ENCODE measurements around the gene ITPR2. TPM values are rescaled to one million over a fixed set of nuclear protein-coding genes. Genes with fewer than 3 reads are reported as not detected.
"Not testable (repeated sequence)": the region's sequence is repeated elsewhere in the genome, so short reads cannot be mapped to it uniquely, and the experiment has no call there.

ITPR2 gene
- total RNA-seq, 1 donor from 2014 or later = 71.7 TPM

DNA sequence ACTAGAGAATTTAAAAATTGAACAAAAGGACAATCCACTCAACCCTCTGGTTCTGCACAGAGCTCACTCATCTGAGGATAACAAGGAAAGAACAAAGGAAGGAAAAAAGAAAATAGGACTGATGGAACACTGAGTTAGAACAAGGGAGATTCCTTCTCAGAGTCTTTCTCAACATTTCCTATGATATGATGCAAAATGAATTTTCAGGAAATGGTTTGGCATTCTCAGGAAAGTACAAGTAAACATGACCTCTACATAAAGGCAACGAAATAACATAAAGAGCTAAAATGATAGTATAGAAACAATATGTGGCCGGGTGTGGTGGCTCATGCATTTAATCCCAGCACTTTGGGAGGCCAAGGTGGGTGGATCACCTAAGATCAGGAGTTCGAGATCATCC lies 135.8 kb downstream of the ITPR2 start:
- intact Hi-C loops (cut with DNase I) = no loop called here
- DNase-seq (ENCODE audit: low spot score) (no peak), ATAC-seq (no peak)

DNA sequence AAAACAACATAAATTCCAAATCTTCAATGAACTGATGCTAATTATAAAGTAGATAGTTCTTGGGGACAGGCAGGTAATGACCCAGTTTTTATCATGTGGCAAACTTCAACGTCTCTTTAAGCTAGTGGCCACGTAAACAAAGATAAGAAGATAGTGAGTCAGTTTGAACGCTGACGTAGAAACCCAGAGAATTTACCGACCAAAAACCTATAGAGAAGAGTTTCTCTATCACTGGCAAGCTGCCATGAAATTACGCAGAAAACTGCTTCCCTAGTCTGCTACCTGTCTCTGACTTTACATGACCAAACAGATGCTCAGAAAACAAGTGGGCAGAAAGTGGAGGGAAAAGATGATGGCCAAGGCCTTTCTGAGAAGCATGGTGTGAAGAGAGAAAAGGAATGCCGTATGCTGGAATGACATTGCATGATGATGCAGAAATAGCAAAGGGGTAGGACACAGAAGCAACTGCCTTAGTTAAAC lies 136.3 kb downstream of the ITPR2 start:
- DNase-seq (ENCODE audit: low spot score) (no peak), ATAC-seq (no peak)
- intact Hi-C loops (cut with DNase I) = no loop called here

DNA sequence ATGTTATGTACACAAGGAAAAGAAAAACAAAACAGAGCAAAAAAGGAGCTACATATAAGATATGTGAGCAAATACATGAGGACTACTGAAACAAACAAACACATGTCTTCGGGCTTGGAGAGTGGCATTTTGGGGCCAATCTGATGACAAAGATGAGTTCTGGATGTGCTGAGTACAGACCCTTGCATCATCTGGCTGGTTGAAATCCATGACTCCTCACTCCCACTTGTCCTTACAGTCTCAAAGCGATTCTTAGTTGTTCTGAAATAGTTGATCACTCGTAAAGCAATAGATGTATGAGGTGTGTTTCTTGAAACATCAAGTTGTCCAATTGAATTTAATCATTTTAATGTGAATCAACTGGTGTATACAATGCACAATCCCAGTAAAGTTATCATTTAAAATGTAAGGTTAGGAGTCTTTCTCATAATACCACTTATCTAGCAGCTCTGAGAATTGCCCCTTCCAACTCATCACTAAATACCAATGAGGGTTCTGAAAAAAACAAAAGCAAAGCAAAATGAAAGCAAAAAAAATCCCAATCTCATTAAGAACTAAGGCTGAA lies 136.9 kb downstream of the ITPR2 start:
- intact Hi-C loops (cut with DNase I) = no loop called here
- no peak for DNase-seq (ENCODE audit: low spot score)

GRCh38 chr12:26694402-26694801 lies 138.6 kb downstream of the ITPR2 start:
- ATAC-seq (no peak), DNase-seq (ENCODE audit: low spot score) (no peak)

More for the DNA sequence above, 136.9 kb downstream of the ITPR2 start:
- ATAC-seq = no peak

GRCh38 chr12:26692407-26692806 lies 140.6 kb downstream of the ITPR2 start:
- DNase-seq (ENCODE audit: low spot score) = no peak
- no peak for ATAC-seq
- intact Hi-C loops (cut with DNase I) = no loop called here

More at GRCh38 chr12:26694402-26694801, 138.6 kb downstream of the ITPR2 start:
- intact Hi-C loops (cut with DNase I) = no loop called here

DNA sequence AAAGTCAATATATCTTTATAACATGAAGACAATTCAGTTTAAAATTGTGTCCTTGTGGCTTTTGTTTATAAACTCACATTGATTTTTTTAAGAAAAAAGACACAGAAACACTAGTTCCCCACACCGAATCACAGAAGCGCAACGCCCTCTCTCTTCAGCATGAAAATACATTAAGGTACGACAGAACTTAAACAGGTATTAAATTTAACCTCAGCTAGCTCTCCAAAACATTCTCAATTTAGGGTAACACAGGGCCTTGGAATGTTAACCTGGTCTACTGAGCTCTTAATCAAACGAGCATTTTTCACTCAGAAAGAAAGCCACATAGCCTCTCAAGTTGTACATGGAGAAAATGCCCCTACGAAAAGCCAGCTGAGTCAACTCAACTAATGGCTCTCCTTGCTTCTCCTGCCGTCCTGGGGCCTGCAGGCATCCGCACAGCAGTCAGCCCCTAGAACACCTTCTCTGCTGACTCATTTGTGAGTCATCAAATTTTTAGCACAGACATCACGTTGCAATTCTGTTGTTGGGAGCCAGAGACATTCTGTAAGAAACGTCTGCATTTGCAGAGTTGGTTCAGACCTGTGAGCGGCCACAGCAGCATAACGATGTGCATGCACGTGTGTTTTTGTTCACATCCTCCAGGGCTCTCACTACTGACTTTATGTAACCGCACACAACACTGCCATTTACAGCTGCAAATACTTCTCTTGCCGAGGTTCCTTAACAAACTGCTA lies 141.6 kb downstream of the ITPR2 start:
- intact Hi-C loops (cut with DNase I) = no loop called here
- ATAC-seq (peak; percentile 86), DNase-seq (ENCODE audit: low spot score) (no peak)

DNA sequence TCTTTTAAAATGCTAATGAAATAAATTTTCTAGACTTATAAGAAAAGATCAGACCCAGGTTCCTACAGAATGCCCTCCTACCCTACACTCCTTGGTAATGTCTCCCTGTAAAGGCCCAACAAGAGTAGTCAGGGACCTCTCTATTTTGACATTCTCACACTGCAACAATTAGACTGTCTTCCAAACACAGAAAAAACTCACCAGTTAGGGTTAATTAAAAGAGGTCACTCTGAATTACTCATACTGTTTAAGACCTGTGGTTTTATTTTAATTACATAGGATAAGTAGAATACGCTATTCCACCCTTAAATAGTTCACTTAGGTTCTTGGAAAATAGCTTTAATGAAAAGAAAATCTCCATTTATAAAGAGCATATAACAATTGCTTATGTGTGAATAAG lies 142.4 kb downstream of the ITPR2 start:
- DNase-seq (ENCODE audit: low spot score) (no peak), ATAC-seq (no peak)
- intact Hi-C loops (cut with DNase I) = no loop called here

- DNase-seq (ENCODE audit: low spot score) (no peak), ATAC-seq (no peak)
- intact Hi-C loops (cut with DNase I) = no loop called here
Measured at GRCh38 chr12:26689281-26689841, 143.6 kb downstream of the ITPR2 start.

GRCh38 chr12:26688344-26688904 lies 144.6 kb downstream of the ITPR2 start:
- ATAC-seq (no peak), DNase-seq (ENCODE audit: low spot score) (no peak)
- intact Hi-C loops (cut with DNase I) = no loop called here

DNA sequence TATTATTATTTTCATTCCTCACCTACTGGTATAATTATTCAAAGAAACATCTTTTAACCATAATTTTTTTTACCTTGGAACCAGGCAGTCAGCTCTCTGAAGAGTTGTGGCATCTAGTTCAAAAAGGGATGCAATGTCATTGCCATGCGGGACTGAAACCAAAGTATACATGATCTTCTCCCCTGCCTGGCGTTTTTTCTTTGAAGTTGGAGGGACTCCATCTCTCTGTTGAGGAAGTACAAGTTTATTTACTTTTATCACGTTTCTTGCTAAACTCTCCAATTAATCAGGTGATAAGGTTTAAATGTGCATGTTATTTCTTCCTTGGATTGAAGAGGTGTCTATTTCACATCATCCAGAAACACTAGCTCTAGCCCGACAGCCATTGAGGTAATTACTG lies 146.6 kb downstream of the ITPR2 start:
- intact Hi-C loops (cut with DNase I) = no loop called here
- ATAC-seq (no peak), DNase-seq (ENCODE audit: low spot score) (no peak)

DNA sequence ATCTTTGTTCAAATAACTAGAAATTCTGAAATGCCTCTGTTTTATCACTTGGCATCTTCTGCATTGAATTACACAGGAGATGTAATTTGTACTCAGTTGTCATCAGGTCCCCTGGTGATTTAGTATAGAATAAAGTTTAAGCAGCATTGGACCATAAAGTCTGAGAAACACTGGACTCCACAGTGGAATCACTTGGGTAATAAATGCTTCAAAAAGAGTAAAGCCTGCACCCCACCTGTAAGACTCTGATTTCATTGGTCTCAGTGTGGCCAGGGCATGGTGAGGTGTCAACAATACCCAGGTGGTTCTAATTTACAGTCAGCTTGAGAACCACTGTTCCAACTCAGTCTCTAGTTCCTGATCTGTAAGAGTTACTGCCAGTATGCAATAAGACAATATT lies 148.9 kb downstream of the ITPR2 start:
- no peak for DNase-seq (ENCODE audit: low spot score)
- ATAC-seq = no peak
- intact Hi-C loops (cut with DNase I) = no loop called here

- DNase-seq (ENCODE audit: low spot score) = no peak
- no peak for ATAC-seq
- intact Hi-C loops (cut with DNase I) = no loop called here
Measured at GRCh38 chr12:26683443-26683842, 149.6 kb downstream of the ITPR2 start.

DNA sequence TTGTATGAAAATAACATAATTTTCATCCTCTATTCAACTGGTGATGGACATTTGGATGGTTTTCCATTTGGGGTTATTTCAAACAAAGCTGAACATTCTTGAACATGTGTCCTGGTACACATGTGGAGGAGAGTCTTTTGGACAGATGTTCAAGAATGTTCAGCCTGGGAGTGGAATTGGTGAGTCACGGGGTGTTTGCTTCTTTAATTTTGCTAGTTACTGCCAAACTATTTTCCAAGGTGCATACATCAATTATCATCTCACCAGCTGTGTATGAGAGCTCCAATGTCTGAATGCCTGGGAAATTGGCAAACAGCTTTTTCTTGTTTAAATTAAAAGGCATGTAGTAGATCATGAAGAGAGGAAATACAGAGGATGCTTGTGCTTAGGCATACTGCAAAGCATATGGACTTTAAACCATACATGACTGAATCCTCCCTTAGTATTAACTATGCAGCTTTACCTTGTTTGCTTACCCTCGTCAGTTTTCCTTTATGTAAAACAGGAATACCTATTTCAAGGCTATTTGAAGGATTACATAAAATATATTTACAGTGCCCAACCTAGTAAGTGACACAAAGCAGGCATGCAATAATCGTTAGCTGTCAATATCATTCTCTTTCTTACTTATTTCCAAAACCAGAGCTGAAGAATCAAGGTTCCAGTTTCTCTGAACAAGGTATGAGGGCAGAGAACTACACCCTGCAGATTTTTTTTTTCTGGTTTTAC lies 152.1 kb downstream of the ITPR2 start:
- ATAC-seq = no peak
- intact Hi-C loops (cut with DNase I) = no loop called here
- DNase-seq (ENCODE audit: low spot score) = no peak

DNA sequence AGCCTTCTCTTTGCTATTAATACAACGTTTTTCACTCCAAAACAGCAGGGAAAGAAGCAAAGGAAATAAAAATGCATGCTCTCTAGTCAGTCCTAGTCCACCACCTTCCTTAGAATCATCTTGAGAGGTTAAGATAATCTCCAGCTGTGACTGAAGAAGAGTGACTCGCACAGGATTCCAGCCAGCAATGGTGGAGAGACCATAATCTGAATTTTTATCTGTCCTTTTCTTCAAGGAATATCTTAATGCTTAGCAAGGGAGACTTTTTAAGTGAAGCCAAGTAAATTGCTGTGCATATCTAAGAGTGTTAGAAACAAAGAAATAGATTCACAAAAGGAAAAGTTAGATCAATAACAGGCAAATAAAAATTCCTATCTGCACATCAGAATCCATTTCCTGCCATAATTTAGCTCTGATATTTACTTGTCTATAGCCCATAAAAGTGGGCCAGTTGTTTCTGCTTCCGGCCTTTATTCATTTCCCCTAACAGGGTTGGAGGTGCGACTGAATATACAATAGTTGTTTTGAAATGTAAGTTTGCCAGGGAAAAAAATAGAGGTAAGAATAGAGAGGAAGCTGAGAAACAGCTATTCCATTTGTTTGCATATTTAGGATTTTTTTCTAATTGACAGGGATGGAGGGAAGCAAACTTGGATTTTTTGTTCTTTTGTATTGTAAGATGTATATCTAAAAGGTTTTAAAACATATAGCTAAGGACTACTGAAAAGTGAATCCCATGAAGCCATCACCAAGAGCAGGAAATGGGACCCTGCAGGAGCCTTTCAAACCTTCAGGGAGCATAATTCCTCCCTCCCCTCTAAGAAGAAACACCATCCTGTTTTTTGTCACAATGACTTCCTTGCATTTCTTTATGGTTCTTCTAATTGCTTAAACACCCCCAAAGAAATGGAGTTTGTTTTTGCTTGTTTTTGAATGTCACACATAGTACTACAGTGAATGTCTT lies 154.0 kb downstream of the ITPR2 start:
- intact Hi-C loops (cut with DNase I) = no loop called here
- DNase-seq (ENCODE audit: low spot score) (no peak), ATAC-seq (no peak)

- DNase-seq (ENCODE audit: low spot score); intact Hi-C loops (cut with DNase I); ATAC-seq: not testable (repeated sequence)
Measured at GRCh38 chr12:26671487-26671886, 161.5 kb downstream of the ITPR2 start.

GRCh38 chr12:26668847-26669246 lies 164.1 kb downstream of the ITPR2 start:
- ATAC-seq (no peak), DNase-seq (ENCODE audit: low spot score) (no peak)
- intact Hi-C loops (cut with DNase I) = no loop called here

GRCh38 chr12:26668230-26668629 lies 164.8 kb downstream of the ITPR2 start:
- DNase-seq (ENCODE audit: low spot score) = no peak
- ATAC-seq = no peak
- intact Hi-C loops (cut with DNase I) = no loop called here

GRCh38 chr12:26666286-26666685 lies 166.7 kb downstream of the ITPR2 start:
- DNase-seq (ENCODE audit: low spot score) = no peak
- intact Hi-C loops (cut with DNase I) = no loop called here
- no peak for ATAC-seq

Measured in sciatic nerve (tissue), 2 donors.